HepG2 (cell line): Measurements from ENCODE around the gene ABCB10. TPM values are rescaled to one million over a fixed set of nuclear protein-coding genes. Genes with fewer than 3 reads are reported as not detected.
"Not testable (repeated sequence)": the region's sequence is repeated elsewhere in the genome, so short reads cannot be mapped to it uniquely, and the experiment has no call there.

ENCODE experiments used
- ATAC-seq: fragments of 200-7000 bp; cut with Tn5 transposase; 3 replicates; pipeline ENCODE4 v1.9.1; 2020; ENCODE audit warnings: mild to moderate bottlenecking, moderate library complexity
- BruUV-seq: library from RNA; stranded (reverse); fragments of 400-500 nt; replicated peaks from 2 replicates; lab custom pipeline; 2021; lab: Mats Ljungman, UMichigan
- CTCF ChIA-PET: fragments of 300-600 bp; formaldehyde crosslinking; extraction: SDS; loops from one replicate; lab custom pipeline; 2021; ENCODE audit warnings: low total read pairs, inconsistent platforms, low intra/inter-chr PET ratio; lab: Yijun Ruan, JAX
- POLR2A ChIA-PET: fragments of 350-600 bp; sonication (Branson Sonifier 250); formaldehyde crosslinking; loops from one replicate; lab custom pipeline; 2020; ENCODE audit warnings: antibody characterized with exemption, inconsistent platforms; lab: Yijun Ruan, JAX
- DNase-seq: peaks from one replicate; pipeline ENCODE4 v3.0.0-alpha.2; 2015; ENCODE audit warnings: low spot score
- FAIRE-seq: peaks from 3 replicates; lab custom pipeline; 2011; peaks lifted over from hg19 to GRCh38; lab: Jason Lieb, UNC
- H2AFZ ChIP-seq: one replicate; pipeline ENCODE4 v1.6.1; 2011; ENCODE audit warnings: low read length, inconsistent platforms
- H3K27ac ChIP-seq: fragments of 300-600 bp; 3 replicates; pipeline ENCODE4 v1.8.0; 2011; ENCODE audit warnings: mixed run types, mild to moderate bottlenecking, mixed read lengths, low read length, inconsistent platforms; ENCODE audit not compliant: insufficient read depth; ENCODE audit errors: extremely low read length
- H3K27me3 ChIP-seq, 2 experiments: fragments of 200-600 bp in 1 of 2; 2 replicates in 1 of 2; 3 replicates in 1 of 2; pipeline versions ENCODE4 v1.6.0 to v1.8.0; 2011; ENCODE audit warnings: low read length in 2 of 2, mild to moderate bottlenecking in 2 of 2, moderate library complexity in 2 of 2, inconsistent platforms in 1 of 2; ENCODE audit not compliant: insufficient read depth in 2 of 2, control insufficient read depth in 1 of 2
- H3K36me3 ChIP-seq, 2 experiments: fragments of 200-600 bp in 1 of 2; replicated peaks in 1 of 2; 2 replicates in 1 of 2; 3 replicates in 1 of 2; pipeline versions ENCODE4 v1.5.1 to v1.8.0; 2011; ENCODE audit warnings: low read length in 2 of 2, inconsistent platforms in 1 of 2; ENCODE audit not compliant: insufficient read depth in 2 of 2, control insufficient read depth in 1 of 2
- H3K4me1 ChIP-seq: 2 replicates; pipeline ENCODE4 v1.5.1; 2012; ENCODE audit warnings: low read length, inconsistent platforms; ENCODE audit not compliant: insufficient read depth
- H3K4me2 ChIP-seq: 2 replicates; pipeline ENCODE4 v1.6.0; 2011; ENCODE audit warnings: low read depth, low read length, inconsistent platforms
- H3K4me3 ChIP-seq, 3 experiments: fragments of 200-600 bp in 1 of 3; sonication (generic), shearing (Covaris generic) in 1 of 3; replicated peaks in 1 of 3; 2 replicates each; pipeline ENCODE4 v1.5.1; 2011 to 2016; ENCODE audit warnings: low read length in 3 of 3, inconsistent platforms in 2 of 3, low read depth in 2 of 3, mild to moderate bottlenecking in 2 of 3, control low read depth in 1 of 3, mixed read lengths in 1 of 3; ENCODE audit not compliant: insufficient read depth in 1 of 3
- H3K79me2 ChIP-seq: one replicate; pipeline ENCODE4 v1.6.1; 2011; ENCODE audit warnings: low read length, inconsistent platforms; ENCODE audit not compliant: insufficient read depth
- H3K9ac ChIP-seq: 2 replicates; pipeline ENCODE4 v1.6.0; 2011; ENCODE audit warnings: mild to moderate bottlenecking, low read depth, low read length, inconsistent platforms; ENCODE audit not compliant: insufficient read depth
- H3K9me3 ChIP-seq: 2 replicates; pipeline ENCODE4 v1.5.1; 2012; ENCODE audit warnings: mild to moderate bottlenecking, low read length
- H4K20me1 ChIP-seq: 2 replicates; pipeline ENCODE4 v1.6.0; 2011; ENCODE audit warnings: inconsistent platforms, mild to moderate bottlenecking, low read length, moderate library complexity; ENCODE audit not compliant: insufficient read depth
- CBX5 ChIP-seq: sonication (generic); formaldehyde crosslinking; IDR thresholded peaks from 2 replicates; pipeline ENCODE4 v1.4.0; 2020; ENCODE audit warnings: missing genetic modification reagents, borderline replicate concordance
- HDAC1 ChIP-seq: sonication (generic); formaldehyde crosslinking; IDR thresholded peaks from 2 replicates; pipeline ENCODE4 v1.5.1; 2020; ENCODE audit warnings: mild to moderate bottlenecking, missing genetic modification reagents
- HOXA5 ChIP-seq: sonication (generic); formaldehyde crosslinking; IDR thresholded peaks from 2 replicates; pipeline ENCODE4 v1.4.0; 2020; ENCODE audit warnings: missing genetic modification reagents
- ZNF224 ChIP-seq: sonication (generic); formaldehyde crosslinking; IDR thresholded peaks from 2 replicates; pipeline ENCODE4 v1.5.0; 2020; ENCODE audit warnings: mild to moderate bottlenecking, missing genetic modification reagents
- ZNF343 ChIP-seq: sonication (generic); formaldehyde crosslinking; IDR thresholded peaks from 2 replicates; pipeline ENCODE4 v1.4.0; 2020; ENCODE audit warnings: mild to moderate bottlenecking, missing genetic modification reagents
- ZNF460 ChIP-seq: sonication (generic); formaldehyde crosslinking; IDR thresholded peaks from 2 replicates; pipeline ENCODE4 v1.5.1; 2020; ENCODE audit warnings: missing genetic modification reagents, mild to moderate bottlenecking, borderline replicate concordance
- ZNF543 ChIP-seq: sonication (generic); formaldehyde crosslinking; IDR thresholded peaks from 2 replicates; pipeline ENCODE4 v1.4.0; 2020; ENCODE audit warnings: mild to moderate bottlenecking, missing genetic modification reagents
- ZNF772 ChIP-seq: sonication (generic); formaldehyde crosslinking; IDR thresholded peaks from 2 replicates; pipeline ENCODE4 v1.5.0; 2020; ENCODE audit warnings: mild to moderate bottlenecking, missing genetic modification reagents
- ZSCAN31 ChIP-seq: sonication (generic); formaldehyde crosslinking; IDR thresholded peaks from 2 replicates; pipeline ENCODE4 v1.5.0; 2020; ENCODE audit warnings: low read depth, mild to moderate bottlenecking, missing genetic modification reagents
- WGBS: methylation state at CpG from one replicate; pipeline ENCODE4 v1.1.6; 2017; ENCODE audit warnings: low lambda C conversion rate; 5-methylcytosine and 5-hydroxymethylcytosine counted together
- in situ Hi-C: cut with HindIII; loops from 2 replicates; pipeline ENCODE4 v1.10.0; 2017; ENCODE audit warnings: low pct_unique_long_range_greater_than_20kb; ENCODE audit not compliant: extremely low pct_ligation_motif_present
- intact Hi-C: fragments of 100-400 bp; cut with micrococcal nuclease; formaldehyde crosslinking; loops from one replicate; pipeline ENCODE4 v1.10.0; 2022; ENCODE audit not compliant: unreplicated experiment
- polyA plus RNA-seq, 8 experiments: library from polyadenylated mRNA; depleted of rRNA in 3 of 8; stranded (reverse) in 7 of 8; unstranded in 1 of 8; fragments of >200 nt; fragmentation: Illumina TruSeq in 4 of 8; extraction: Trizol in 4 of 8; gene quantifications; 2 replicates each; pipeline versions ENCODE4 v1.2.1 to v1.2.3, GENCODE V29; 2011 to 2016; ENCODE audit warnings: low read depth in 4 of 8, missing spikeins in 1 of 8, mixed read lengths in 1 of 8; ENCODE audit not compliant: insufficient read depth in 1 of 8
- total RNA-seq, 5 experiments: library from RNA; depleted of rRNA; stranded (reverse); fragments of >200 nt; fragmentation: Illumina TruSeq; extraction: Trizol; gene quantifications; 2 replicates each; pipeline ENCODE4 v1.2.3, GENCODE V29; 2016; ENCODE audit warnings: low read depth in 1 of 5
- TF ChIP-seq, protein P1 (sequence below): sonication (generic); formaldehyde crosslinking; IDR thresholded peaks from 2 replicates; pipeline ENCODE4 v1.5.1; 2020; ENCODE audit warnings: mild to moderate bottlenecking, moderate library complexity, missing genetic modification reagents
- TF ChIP-seq, protein P2 (sequence below), 2 experiments: sonication (generic) in 1 of 2; formaldehyde crosslinking in 1 of 2; IDR thresholded peaks; 2 replicates each; pipeline versions ENCODE4 v1.5.1 to v1.6.1; 2011 to 2020; ENCODE audit warnings: borderline replicate concordance in 1 of 2, low read depth in 1 of 2, low read length in 1 of 2, mild to moderate bottlenecking in 1 of 2, missing genetic modification reagents in 1 of 2, moderate library complexity in 1 of 2

Gene ABCB10
- total and polyA plus RNA-seq, 2 of the 13 experiments (the other 11 are each of a cell fraction or from before 2014, with no cell fraction given), result 11.2 to 28.9 TPM

DNA sequence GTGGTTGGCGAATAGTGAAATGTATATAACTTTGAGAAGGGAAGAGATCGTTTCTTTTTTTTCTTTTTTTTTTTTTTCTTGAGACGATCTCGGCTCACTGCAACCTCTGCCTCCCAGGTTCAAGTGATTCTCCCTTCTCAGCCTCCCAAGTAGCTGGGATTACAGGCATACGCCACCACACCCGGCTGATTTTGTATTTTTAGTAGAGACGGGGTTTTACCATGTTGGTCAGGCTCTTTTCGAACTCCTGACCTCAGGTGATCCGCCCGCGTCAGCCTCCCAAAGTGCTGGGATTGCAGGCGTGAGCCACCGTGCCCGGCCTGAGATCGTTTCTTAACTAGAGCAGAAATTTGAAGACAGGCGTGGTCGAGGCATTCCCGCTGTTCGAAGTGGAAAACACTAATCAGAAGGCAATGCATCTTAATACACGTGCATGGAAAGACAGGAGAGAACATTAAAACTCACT lies 862 bp upstream of the ABCB10 start:
- peak overlapping the region; percentile 89 for H3K4me2 ChIP-seq
- CTCF ChIA-PET, H3K27me3 ChIP-seq, FAIRE-seq, H4K20me1 ChIP-seq, DNase-seq, H3K36me3 ChIP-seq, ATAC-seq, H3K9me3 ChIP-seq, in situ Hi-C loops: not testable (repeated sequence)
- peak overlapping the region; percentile 55 for H3K27ac ChIP-seq
- H3K4me1 ChIP-seq, result peaks cover 43% of the 10 kb centered on the region
- peaks cover 35% of the 10 kb centered on the region for H3K79me2 ChIP-seq
- peak overlapping the region; percentile 57 to 90 (median 63); a peak in 5 of 6 replicates for H3K4me3 ChIP-seq
- TF ChIP-seq, protein P1, sequence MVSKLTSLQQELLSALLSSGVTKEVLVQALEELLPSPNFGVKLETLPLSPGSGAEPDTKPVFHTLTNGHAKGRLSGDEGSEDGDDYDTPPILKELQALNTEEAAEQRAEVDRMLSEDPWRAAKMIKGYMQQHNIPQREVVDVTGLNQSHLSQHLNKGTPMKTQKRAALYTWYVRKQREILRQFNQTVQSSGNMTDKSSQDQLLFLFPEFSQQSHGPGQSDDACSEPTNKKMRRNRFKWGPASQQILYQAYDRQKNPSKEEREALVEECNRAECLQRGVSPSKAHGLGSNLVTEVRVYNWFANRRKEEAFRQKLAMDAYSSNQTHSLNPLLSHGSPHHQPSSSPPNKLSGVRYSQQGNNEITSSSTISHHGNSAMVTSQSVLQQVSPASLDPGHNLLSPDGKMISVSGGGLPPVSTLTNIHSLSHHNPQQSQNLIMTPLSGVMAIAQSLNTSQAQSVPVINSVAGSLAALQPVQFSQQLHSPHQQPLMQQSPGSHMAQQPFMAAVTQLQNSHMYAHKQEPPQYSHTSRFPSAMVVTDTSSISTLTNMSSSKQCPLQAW (CRISPR knock-in tag), result peak; percentile 4; the same call in 1 of the 2 replicates
- TF ChIP-seq, protein P2, sequence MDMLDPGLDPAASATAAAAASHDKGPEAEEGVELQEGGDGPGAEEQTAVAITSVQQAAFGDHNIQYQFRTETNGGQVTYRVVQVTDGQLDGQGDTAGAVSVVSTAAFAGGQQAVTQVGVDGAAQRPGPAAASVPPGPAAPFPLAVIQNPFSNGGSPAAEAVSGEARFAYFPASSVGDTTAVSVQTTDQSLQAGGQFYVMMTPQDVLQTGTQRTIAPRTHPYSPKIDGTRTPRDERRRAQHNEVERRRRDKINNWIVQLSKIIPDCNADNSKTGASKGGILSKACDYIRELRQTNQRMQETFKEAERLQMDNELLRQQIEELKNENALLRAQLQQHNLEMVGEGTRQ (IDR thresholded peaks at IDR 0.05; ENCODE audit: low read depth, low read length), result not testable (repeated sequence)
- TF ChIP-seq, protein P2 (CRISPR knock-in tag; IDR thresholded peaks at IDR 0.05; ENCODE audit: borderline replicate concordance), result 0 out of 2 replicates have a peak, but pooled peaks have one; percentile 20
- TF ChIP-seq ZNF543 (CRISPR knock-in tag), result 0 out of 2 replicates have a peak, but pooled peaks have one; percentile 5
- TF ChIP-seq ZSCAN31 (CRISPR knock-in tag), result peak; percentile 2; the same call in 1 of the 2 replicates
- 0 out of 2 replicates have a peak, but pooled peaks have one; percentile 8 for TF ChIP-seq HOXA5
- TF ChIP-seq HDAC1 (CRISPR knock-in tag), result peak; percentile 43; the same call in 1 of the 2 replicates
- TF ChIP-seq ZNF460 (CRISPR knock-in tag), result peak; percentile 83; the same call in 1 of the 2 replicates
- 0 out of 2 replicates have a peak, but pooled peaks have one; percentile 33 for TF ChIP-seq ZNF224 (CRISPR knock-in tag)
- TF ChIP-seq ZNF772 (CRISPR knock-in tag), result 0 out of 2 replicates have a peak, but pooled peaks have one; percentile 3
- TF ChIP-seq CBX5, result 0 out of 2 replicates have a peak, but pooled peaks have one; percentile 12
- 0 out of 2 replicates have a peak, but pooled peaks have one; percentile 7 for TF ChIP-seq ZNF343 (CRISPR knock-in tag)
- POLR2A ChIA-PET, result interaction anchor here (1.0 to 1.6 kb wide), 4 partner anchors 23 to 69 kb away, joined by 3 to 34 read pairs (median 12); partner anchors contain the start of genes NUP133, TAF5L and URB2
- peak overlapping the region; percentile 60 for H2AFZ ChIP-seq
- BruUV-seq, result TSS peak; percentile 50
- H3K9ac ChIP-seq, result peak overlapping the region; percentile 71
- WGBS, result 1% methylated on average over 20 of the region's 20 CpGs
- intact Hi-C loops, result loop anchor here (1.0 to 5.0 kb wide), 2 partner anchors 52 to 67 kb away; partner anchors contain the start of genes NUP133, TAF5L and URB2
